CD4-positive, alpha-beta T cell treated with Interleukin-15 for 4 hours (primary cell): Measurements from ENCODE around the gene LYL1.

Experiments
- DNase-seq: peaks from one replicate; pipeline ENCODE4 v3.0.0-alpha.2; 2020; ENCODE audit warnings: low spot score

LYL1 gene

DNA sequence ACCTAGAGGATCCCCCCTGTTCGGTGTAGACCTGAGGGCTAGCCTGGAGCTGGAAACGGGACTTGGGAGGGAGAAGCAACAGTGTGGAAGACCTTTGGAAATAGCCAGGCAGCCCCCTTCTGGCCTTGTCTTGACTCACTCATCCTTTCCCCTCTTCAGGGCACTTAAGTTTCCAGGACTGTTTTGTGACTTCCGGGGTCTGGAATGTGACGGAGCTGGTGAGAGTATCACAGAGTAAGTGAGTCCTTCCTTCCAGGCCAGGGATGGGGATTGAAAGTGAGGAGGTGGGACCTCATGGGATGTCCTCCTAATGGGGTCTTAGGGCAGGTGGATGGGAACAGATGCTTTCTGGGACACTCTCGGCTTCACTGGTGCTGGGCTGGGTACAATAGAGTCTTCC is 29.4 kb downstream of the LYL1 start:
- DNase-seq = no peak

DNA sequence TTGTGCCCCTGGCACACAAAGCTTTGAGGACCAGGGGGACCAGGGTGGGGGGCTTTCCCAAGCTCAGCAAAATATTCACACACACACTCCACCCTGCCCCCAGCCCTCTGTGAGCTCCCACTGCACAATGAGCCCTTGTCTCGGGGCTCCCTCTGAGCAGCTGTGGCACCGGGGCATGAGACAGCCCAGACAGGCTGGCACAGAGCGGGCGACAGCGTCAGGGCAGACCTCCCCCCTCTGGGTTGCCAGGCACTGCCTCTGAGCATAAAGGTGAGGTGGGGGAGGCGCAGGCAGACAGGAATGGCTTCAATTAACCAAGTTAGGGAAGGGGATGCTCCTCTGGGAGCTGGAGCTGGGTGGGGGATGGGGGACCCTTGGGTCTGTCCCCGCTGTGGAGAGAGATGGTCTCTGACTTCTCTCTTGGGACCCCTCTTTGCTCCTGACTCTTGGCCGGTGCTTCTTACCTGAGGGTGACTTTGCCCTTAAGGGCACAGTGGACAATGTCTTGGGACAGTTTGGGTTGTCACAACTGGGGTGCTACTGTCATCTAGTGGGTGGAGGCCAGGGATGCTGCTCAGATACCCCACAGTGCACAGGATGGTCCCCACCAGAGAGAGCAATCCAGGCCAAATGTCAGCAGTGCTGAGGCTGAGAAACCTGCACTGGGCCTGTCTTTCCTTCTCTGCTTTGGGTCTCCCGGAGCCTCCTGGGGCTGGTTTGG is 30.3 kb downstream of the LYL1 start:
- DNase-seq = no peak

DNA sequence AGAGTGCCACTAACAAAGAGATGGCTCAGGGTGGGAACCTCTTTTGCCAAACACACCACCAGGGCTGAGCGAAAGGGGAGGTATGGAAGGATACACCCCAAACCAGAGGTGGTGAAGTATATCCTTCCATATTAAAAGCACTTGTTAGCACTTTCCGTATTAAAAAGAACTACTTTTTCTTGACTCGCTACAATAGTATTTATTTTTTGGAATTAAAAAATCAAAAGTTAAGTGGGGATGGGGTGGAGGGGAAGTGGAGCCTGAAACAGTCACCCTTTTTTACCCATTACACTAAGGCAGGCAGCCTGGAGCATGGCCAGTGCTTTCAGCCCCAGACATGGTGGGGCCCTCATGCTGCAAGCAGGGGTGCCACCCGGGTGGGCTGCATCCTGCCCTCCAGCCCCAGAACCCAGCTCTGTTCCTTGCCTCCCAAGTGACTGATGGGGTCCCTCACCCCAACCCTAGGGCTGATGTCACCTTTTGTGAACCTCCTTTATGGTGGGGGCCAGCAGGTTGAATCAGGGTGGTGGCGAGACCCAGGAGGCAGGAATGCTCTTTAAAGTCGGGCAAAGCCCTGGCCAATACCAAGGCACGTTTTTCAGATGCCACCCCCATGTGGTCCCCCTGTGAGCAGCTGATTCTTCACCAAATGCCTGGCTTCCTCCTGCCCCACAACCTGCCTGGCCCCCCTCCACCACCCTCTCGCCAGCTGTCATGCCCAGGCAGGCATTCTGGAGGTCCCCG is 31.0 kb downstream of the LYL1 start:
- DNase-seq = no peak

DNA sequence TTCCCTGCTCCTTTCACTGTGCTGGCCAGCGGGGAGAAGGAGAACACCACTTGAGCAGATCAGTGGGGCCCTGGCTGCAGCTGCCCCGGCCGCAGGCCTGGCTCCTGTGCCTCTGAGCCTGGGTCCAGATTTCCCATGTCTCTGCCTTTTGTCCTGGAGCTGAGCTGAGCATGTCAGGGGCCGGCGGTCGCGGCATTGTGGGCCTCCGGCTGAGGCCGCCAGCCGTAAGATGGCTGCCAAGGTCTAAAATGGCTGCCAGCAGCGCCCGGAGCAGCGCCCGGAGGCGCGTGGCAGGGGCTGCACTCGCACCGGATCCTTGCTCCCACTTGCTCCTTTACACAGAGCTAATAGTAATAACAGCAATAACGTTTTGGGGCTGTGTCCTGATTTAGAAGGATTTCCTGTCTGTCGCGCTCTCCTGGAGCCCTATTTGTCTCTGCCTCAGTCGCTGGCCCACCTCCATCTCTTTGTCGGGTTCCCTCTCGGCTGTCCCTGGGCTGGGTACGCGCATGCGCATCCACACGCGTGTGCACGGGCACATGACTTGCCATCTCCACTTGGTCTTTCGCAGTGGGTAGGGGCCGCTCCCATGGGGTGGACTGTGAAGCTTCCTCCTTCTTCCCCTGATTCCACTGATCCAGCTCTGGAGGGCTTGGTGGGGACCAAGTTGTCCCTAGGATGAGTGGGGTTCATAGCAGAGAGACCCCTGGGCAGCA is 32.1 kb downstream of the LYL1 start:
- no peak for DNase-seq

DNA sequence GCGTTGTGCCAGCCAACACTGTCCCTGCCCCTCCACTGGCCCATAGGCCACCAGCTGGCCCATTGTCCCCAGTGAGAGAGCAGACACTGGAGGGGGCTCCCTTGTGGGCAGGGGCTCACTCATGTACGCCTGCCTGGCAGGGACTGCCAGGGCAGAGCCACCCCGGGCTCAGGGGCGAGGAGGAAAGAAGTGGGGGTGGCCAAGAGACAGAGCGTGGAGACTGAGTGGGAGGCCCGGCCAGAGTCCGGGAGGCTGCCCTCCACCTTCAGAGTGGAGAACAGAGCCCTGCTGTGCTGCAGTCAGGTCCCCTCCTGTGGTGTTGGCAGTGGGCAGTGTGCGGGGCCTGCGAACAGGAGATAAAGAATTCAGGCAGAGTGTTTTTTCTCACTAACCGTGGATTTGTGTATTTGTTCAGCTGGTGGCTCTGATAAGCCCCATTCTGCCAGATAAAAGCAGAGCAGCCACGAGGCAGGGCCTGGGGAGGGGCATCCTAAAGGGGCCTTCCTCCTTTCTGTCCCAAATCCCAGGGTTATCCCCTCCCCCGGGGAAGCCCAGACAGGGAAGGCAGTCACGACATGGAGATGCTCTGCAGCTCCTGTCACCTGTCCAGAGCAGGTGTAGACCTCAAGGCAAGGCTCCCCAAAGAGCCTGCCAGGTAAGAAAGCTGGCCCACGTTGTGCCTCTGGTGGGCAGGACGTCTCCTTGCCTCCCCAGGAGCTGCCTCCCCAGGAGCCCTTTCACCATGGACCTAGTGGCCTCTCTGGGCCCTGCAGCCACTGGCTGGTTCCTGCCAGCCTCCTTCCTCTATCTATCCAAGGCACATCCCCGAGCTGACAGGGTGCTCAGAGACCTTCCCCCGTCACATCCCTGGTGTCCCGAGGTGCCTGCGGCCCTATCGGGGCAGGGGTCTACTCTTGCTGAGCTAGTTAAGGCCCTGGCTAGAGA is 33.0 kb downstream of the LYL1 start:
- DNase-seq = no peak

DNA sequence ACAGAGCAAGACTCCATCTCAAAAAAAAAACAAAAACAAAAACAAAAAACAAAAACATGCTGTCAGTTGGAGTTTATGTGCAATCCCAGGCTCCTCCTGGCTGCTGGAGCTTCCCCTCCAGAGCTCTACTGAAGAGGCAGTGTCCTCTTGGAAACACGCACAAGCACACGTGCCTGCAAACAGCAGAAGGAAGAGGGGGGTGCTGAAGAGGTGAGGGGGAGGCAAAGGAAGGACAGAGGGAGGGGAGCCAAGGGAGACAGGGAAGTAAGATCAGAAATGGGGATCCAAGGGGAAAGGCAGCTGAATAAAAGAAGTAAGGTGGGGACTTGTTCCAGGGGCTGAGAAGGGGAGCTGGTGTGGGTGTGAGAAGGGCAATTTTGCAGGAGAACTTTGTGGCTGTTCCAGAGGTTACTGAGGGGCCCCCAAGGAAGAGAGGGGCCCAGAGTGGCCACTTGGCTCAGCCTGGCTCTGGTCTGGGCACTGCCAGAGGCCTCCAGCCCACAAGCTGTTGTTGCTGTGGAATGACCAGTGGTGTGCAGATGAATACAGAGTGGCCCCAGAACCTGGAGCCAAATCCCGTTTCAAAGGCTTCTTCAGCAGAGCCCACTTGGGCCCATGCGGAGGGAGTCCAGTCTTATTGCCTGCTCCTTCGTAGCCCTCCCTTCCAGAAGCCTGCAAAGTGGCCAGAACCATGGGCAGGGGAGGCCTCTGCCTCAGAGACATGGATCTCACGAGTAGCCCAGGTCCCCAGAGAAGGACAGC is 34.4 kb downstream of the LYL1 start:
- no peak for DNase-seq

DNA sequence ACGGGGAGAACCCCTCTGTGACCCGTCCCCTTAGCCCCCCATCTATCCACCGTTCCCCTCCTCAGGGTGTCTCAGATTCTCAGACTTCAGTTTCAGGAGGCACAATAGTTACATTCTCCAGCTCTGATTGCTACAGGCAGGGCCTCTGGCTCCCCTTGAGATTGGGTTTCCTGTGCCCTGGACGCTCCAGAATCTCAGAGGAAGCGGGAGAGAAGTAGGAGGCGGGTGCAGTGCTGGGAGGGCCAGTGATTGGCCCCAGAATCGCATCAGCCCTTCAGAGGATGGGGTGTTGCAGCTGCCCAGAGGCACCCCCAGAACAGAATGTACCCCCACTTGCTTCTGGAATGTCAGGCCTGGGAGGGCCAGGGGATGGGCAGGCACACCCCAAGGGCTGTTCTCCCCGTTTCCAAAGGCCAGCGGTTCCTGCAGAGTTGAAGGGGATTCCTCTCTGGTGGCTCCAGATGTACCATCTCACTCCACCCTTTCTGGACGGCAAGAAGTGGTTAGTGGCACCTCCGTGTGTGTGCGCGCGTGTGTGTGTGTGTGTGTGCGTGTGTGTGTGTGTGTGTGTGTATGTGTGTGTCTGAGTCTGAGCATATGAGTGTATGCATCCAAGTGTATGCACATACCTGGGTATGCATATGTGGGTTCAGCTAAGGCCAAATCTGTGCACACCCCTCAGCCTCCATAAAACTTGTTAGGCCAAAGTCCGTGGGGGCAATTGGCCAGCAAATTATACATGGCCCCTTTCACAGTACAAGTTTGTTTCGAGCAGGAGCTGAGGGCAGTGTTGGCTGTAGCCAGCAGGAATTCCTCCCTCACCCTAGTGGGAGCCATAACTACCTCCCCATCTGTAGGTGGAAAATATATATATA is 35.5 kb downstream of the LYL1 start:
- DNase-seq = no peak

DNA sequence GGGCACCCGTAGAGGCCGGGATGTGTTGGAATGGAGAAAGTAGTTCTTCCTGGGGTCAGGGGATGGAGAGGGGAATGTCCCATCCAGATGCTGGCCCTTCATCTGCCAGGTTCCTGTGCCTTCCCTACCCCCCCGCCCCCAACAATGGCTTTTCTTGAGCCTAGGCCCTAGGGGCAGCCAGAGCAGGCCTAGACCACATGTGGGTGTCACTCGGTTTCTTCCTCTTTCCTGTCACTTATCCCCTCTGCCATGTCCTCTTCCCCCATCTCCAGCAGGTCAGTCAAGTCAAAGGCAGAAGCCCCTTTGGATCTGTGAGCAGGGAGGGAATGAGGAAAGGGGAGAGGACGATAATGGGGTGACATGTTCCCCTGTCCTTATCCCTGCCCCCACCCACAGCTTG is 36.4 kb downstream of the LYL1 start:
- DNase-seq = no peak

DNA sequence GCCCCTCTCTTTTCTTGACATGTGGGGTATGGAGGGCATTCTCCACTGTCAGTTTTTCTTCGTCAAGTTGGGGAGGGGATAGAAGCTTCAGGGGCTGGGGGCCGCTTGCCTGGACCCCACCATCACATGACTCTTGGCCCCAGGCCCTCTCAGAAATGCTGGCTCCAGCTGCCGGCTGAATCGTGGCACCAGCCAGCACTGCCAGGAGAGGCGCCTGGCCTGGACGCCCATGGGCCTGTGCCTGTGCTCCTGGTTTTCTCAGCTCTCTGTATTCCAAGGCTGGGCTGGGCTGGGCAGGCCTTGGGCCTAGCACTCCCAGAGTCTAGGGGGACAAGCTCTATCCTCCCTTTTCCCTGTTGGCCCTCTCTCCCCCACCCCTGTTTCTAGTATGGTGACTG is 38.6 kb downstream of the LYL1 start:
- no peak for DNase-seq

DNA sequence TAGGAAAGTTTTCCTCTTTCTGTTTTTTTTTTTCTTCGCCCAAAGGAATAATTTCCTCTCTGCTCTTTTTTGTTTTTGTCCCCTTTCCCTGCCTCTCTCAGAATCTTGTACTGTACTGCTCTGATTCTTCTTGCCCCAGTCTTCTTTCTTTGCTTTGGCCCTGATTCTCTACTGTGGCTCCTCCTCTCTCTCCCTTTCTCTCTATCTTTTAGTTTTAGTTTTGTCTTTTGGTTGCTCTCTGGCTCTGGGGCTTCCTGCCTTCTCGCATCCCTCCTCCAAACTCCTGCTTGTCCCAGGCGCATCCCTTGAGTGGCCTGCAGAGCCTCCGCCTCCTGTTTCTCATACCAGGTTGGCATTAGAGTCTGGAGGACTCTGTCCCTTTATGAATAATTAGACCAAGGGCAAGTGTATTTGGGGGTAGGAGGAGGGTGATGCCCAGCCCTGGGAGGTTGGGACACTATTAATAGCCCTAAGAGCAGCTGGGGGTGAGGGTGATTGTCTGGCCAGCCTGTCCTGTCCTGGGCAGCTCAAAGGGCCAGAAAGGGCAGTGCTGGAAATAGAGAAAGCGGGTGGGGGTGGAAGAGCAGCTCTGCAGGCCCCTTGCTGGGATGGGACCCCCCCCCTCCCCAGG is 39.1 kb downstream of the LYL1 start:
- DNase-seq = no peak

DNA sequence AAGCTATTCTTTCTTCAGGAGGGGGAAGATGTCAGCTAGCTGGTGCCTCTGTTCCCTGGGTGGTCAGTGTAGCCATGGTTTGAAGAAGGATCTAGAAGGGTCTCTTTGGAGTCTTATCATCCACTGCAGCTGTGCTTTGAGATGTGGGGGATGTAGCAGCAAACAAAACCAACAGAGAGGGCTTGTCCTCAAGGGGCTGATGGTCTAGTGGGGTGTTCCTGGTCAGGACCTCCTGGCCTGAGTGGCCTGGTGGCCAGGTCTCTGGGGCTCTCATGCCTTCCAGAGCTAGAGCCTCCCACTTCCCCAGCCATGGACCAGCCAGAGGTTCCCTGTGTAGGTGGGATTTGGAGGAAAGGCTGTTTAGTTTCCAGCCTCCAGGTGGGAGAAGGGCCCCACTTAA is 40.3 kb downstream of the LYL1 start:
- DNase-seq = no peak

DNA sequence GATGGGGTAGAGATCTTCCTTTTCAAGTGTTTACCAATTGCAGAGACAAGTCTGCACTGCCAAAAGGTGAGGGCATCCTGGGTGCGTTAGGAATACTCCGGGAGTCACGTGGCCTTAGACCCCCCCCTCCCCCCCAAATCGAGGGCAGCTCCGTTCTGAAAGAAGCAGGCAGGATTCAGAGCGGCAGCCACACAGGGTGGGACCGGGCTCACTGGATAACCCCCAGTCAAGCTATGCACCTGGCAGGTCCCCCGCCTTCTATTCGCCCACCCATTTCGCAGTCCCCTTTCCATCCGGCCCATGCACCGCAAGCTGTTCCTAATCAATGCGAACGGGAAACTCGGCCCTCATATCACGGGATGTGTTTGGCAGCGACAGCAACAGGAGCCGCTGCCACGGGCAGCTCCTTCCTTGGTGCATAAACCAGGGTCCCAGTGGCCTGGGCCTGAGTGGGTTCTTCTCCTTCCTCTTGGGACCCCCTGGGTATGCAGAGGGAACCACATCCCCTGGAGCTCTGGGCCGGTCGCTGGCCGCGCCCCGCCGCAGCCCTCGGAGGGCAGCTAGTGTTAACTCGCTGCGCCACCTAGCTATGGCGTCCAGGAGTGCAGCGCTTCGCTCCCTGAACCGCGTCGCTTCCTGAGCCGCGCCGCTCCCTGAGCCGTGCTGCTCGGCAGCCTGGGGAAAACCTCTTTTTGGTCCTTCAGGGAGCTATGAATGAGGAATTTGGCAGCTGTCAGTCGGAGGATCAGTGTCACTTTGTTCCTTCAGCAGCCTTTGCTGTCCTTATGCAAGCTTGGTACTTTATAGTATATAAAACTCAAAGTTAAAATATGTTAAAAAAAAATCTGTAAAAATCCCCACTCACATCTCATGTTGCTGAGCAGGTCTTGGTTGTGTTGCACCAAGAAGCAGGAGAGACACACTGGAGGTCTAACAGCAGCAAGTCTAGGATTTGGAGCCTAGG is 41.4 kb downstream of the LYL1 start:
- DNase-seq = peak; percentile 68

DNA sequence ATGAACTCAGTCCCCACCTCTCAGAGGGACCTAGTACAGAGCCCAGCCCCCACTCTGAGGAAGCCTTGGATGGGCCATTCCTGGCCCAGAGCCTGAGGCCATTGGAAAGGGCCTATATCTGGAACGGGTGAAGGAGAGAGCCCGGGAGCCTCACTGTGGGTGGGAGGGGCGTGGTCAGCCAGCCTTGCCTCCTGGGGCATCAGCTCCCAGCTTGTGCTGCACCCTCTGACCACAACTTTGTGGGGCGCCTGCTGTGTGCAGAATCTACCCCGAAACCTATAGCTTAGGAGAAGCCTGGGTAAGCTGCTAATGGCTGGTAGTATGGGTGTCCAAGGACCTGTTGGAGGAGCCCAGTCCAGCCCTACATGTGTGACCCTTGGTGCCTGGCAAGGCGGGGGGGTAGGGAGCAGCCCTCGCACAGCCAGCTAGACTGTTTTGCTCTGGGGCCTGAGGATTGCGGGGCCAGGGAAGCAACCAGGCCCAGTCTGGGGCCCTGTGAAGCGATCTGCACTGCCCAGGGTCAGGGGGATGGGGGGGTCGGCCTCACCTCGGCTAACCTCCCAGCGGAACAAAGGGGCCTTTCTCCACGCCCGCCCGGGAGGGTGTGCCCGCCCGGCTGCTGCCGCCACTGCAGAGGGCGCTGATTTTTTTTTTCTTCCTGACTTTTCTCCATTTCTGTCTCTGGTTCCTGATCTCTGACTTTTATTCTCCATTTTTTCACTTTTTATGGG is 42.3 kb downstream of the LYL1 start:
- DNase-seq = no peak

DNA sequence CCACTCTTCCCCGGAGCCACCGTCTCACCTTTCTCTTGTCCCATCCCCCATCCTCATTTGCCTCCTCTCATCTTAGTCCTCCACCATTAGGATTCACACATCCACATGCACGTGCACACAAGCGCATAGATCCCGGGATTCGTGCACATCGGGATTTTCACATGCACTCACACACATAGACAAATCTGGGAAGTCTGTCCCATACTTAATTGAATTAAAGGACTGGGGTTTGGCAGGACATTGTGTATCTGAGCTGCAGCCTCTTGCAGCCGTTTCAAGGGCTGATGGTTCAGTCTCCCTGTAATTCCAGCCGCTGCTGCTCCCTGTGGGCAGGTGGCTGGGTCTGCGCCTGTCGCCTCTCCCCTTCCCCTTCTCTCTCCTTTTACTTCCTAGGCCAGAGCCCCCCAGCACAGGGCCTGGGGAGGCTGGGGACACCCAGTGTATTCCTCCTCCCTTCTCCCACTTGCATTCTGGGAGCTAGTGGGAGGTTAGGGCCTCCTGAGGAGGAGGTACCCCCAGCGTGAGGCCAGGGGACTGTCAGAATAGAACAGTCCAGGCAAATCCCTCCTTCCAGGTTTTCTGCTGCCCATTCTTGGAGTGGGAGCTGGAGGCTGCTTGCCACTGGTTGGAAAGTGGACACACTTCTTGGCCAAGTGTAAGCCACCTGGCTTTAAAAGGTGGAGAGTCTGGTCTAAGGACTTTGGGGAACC is 43.6 kb downstream of the LYL1 start:
- DNase-seq = no peak

DNA sequence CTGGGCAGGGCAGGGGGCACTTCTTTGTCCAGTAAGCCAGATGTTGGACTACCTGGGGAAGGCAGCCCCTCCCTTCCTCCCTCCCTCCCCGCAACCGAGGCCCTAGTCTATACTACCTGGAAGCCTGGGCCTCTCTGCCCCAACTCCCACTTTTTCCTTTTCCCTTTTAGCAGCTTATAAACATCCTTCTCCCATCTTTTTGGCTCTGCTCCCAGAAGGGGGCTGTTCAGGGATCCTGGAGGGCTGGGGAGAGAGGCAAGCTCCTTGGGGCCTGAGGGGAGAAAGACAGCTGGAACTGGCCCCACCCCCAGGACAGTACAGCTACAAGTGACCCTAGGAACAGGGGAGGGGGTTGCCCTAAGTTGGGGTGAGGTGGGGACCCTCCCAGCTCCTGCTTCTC is 44.9 kb downstream of the LYL1 start:
- no peak for DNase-seq

DNA sequence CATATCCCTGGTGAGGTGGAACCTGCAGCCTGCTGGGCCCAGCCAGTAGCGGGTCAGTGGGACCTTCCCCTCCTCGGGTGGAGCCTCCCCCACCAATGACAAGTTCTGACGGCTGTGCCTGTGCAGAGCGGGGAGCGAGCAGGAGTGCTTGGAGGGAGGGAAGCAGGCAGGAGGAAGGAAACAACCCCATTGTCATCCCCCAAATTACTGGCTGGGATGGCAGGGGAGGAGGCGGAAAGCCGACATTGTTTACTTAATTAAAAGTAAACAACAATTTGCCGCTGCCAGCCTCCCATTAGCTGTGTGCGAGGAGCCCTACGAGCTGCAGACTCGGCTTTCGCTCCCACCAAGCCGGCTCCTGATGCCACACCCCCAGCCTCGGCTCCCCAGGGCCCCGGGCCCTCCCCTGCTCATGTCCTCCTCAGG is 45.5 kb downstream of the LYL1 start:
- DNase-seq = no peak

DNA sequence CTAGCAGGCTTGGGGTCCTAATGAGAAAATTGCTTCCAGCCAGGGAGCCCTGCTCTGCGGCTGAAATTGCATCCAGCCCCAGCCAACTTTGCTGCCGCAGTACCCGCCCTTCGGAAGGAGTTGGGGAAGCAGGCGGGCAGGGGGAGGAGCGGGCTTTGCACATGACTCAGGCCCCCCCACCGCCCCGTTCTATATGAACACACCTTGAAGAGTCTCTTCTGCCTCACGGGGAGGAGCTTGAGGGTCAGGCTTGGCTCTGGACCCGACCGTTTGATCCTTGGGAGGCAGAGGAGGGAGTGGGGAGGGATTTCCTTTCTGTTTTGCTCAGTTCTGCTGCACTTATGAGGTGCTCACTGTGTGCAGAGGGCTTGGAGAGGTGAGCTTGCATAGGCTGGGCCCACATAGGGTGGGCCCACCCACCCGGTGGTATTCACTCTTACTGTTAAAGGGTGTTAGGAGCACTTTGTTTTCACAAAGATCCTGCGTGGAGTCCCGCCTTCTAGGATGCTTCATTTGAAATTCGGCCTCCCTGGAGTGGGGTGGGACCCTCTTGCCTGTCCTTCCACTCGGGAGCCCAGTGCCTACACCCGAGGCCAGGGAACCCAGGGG is 46.5 kb downstream of the LYL1 start:
- no peak for DNase-seq
